Stimulated activated memory B cell treated with anti-CD40 and anti-IgM and Interleukin-4, amounts not matched to agents 10 μg/mL and 1 μg/mL and 100 μg/mL, for 72 hours (primary cell): ENCODE measurements around the gene R3HDM4.
"Not testable (repeated sequence)": the region's sequence is repeated elsewhere in the genome, so short reads cannot be mapped to it uniquely, and the experiment has no call there.

Source experiments
- ATAC-seq: fragments of 150-1000 bp; cut with Tn5 transposase; 2 replicates; pipeline ENCODE4 v1.10.0; 2021
- H3K27ac Mint-ChIP-seq: one replicate; pipeline ENCODE4 v1.8.0; 2022; ENCODE audit warnings: mild to moderate bottlenecking, mixed read lengths
- H3K27me3 Mint-ChIP-seq: one replicate; pipeline ENCODE4 v1.8.0; 2022; ENCODE audit warnings: mixed read lengths
- H3K36me3 Mint-ChIP-seq: one replicate; pipeline ENCODE4 v1.8.0; 2022; ENCODE audit warnings: mixed read lengths
- H3K4me1 Mint-ChIP-seq: one replicate; pipeline ENCODE4 v1.8.0; 2022; ENCODE audit warnings: mixed read lengths
- H3K4me3 Mint-ChIP-seq: one replicate; pipeline ENCODE4 v1.8.0; 2022; ENCODE audit warnings: mild to moderate bottlenecking, moderate library complexity, mixed read lengths
- H3K9me3 Mint-ChIP-seq: one replicate; pipeline ENCODE4 v1.8.0; 2022; ENCODE audit warnings: mixed read lengths

The R3HDM4 gene

GRCh38 chr19:899336-900042, 13.5 kb downstream of the R3HDM4 start:
- peaks cover 35% of the 10 kb centered on the region for H3K4me1 Mint-ChIP-seq
- ATAC-seq: no peak
- H3K36me3 Mint-ChIP-seq: peaks cover 37% of the 10 kb centered on the region
- no peaks in the 10 kb centered on the region for H3K27me3 Mint-ChIP-seq
- H3K9me3 Mint-ChIP-seq: no peaks in the 10 kb centered on the region
- no peak overlapping the region for H3K4me3 Mint-ChIP-seq
- H3K27ac Mint-ChIP-seq: no peak overlapping the region

GRCh38 chr19:898663-899062, 14.4 kb downstream of the R3HDM4 start:
- ATAC-seq: peak; percentile 57
- Mint-ChIP-seq H3K27ac (peak overlapping the region; percentile 4), H3K36me3 (peaks cover 31% of the 10 kb centered on the region)

GRCh38 chr19:897442-898039, 15.5 kb downstream of the R3HDM4 start:
- Mint-ChIP-seq H3K36me3 (peaks cover 31% of the 10 kb centered on the region), H3K9me3 (no peaks in the 10 kb centered on the region), H3K27ac (no peak overlapping the region)

More at GRCh38 chr19:898663-899062, 14.4 kb downstream of the R3HDM4 start:
- Mint-ChIP-seq H3K4me1 (peaks cover 29% of the 10 kb centered on the region), H3K4me3 (no peak overlapping the region), H3K9me3 (no peaks in the 10 kb centered on the region), H3K27me3 (no peaks in the 10 kb centered on the region)

GRCh38 chr19:896999-897398, 16.0 kb downstream of the R3HDM4 start:
- H3K9me3 Mint-ChIP-seq: no peaks in the 10 kb centered on the region
- ATAC-seq: no peak
- peaks cover 31% of the 10 kb centered on the region for H3K36me3 Mint-ChIP-seq
- H3K4me3 Mint-ChIP-seq: no peak overlapping the region
- H3K27me3 Mint-ChIP-seq: no peaks in the 10 kb centered on the region
- H3K4me1 Mint-ChIP-seq: peaks cover 37% of the 10 kb centered on the region
- H3K27ac Mint-ChIP-seq: peak overlapping the region; percentile 7

More at GRCh38 chr19:897442-898039, 15.5 kb downstream of the R3HDM4 start:
- ATAC-seq: no peak
- Mint-ChIP-seq H3K4me1 (peaks cover 33% of the 10 kb centered on the region), H3K27me3 (no peaks in the 10 kb centered on the region), H3K4me3 (no peak overlapping the region)

- H3K27ac Mint-ChIP-seq: peak overlapping the region; percentile 7
- no peak for ATAC-seq
- H3K27me3 Mint-ChIP-seq: no peaks in the 10 kb centered on the region
- peaks cover 31% of the 10 kb centered on the region for H3K36me3 Mint-ChIP-seq
- no peaks in the 10 kb centered on the region for H3K9me3 Mint-ChIP-seq
- peaks cover 40% of the 10 kb centered on the region for H3K4me1 Mint-ChIP-seq
- H3K4me3 Mint-ChIP-seq: no peak overlapping the region
Measured at GRCh38 chr19:896434-896833, 16.6 kb downstream of the R3HDM4 start.

GRCh38 chr19:892894-893689, 19.9 kb downstream of the R3HDM4 start, which contains the start of the genes MED16 and RNU6-9:
MED16 (minus strand) TSS chr19:893187; CDS start chr19:891131, 2,056 bp downstream.
RNU6-9 (plus strand) TSS chr19:893484.
- H3K9me3 Mint-ChIP-seq: no peaks in the 10 kb centered on the region
- peaks cover 20% of the 10 kb centered on the region for H3K36me3 Mint-ChIP-seq
- no peaks in the 10 kb centered on the region for H3K27me3 Mint-ChIP-seq
- peaks cover 47% of the 10 kb centered on the region for H3K4me1 Mint-ChIP-seq
- peak; percentile 92 for ATAC-seq
- peak within 1 kb of the TSS; percentile 100 for H3K27ac Mint-ChIP-seq
- peak within 1 kb of the TSS; percentile 95 for H3K4me3 Mint-ChIP-seq

- Mint-ChIP-seq H3K27ac (peak overlapping the region; percentile 100), H3K9me3 (no peaks in the 10 kb centered on the region), H3K27me3 (no peaks in the 10 kb centered on the region), H3K36me3 (peaks cover 20% of the 10 kb centered on the region), H3K4me1 (peaks cover 47% of the 10 kb centered on the region), H3K4me3 (peak overlapping the region; percentile 85)
- peak; percentile 1 for ATAC-seq
Measured at GRCh38 chr19:892243-892893, 20.7 kb downstream of the R3HDM4 start.

- peak overlapping the region; percentile 100 for H3K27ac Mint-ChIP-seq
- H3K4me1 Mint-ChIP-seq: peaks cover 44% of the 10 kb centered on the region
- peaks cover 14% of the 10 kb centered on the region for H3K36me3 Mint-ChIP-seq
- not testable (repeated sequence) for ATAC-seq, H3K9me3 Mint-ChIP-seq, H3K27me3 Mint-ChIP-seq
- peak overlapping the region; percentile 85 for H3K4me3 Mint-ChIP-seq
Measured at GRCh38 chr19:891421-892200, 21.4 kb downstream of the R3HDM4 start.

GRCh38 chr19:890831-891230, 22.2 kb downstream of the R3HDM4 start:
- Mint-ChIP-seq H3K27ac (peak overlapping the region; percentile 82), H3K9me3 (no peaks in the 10 kb centered on the region), H3K4me3 (peak overlapping the region; percentile 72), H3K4me1 (peaks cover 38% of the 10 kb centered on the region), H3K36me3 (peaks cover 8% of the 10 kb centered on the region), H3K27me3 (no peaks in the 10 kb centered on the region)
- no peak for ATAC-seq

- H3K27ac Mint-ChIP-seq: no peak overlapping the region
- ATAC-seq: no peak
- no peak overlapping the region for H3K4me3 Mint-ChIP-seq
- peaks cover 38% of the 10 kb centered on the region for H3K4me1 Mint-ChIP-seq
- peaks cover 16% of the 10 kb centered on the region for H3K36me3 Mint-ChIP-seq
- H3K9me3 Mint-ChIP-seq: no peaks in the 10 kb centered on the region
- no peaks in the 10 kb centered on the region for H3K27me3 Mint-ChIP-seq
Measured at GRCh38 chr19:889662-890295, 23.2 kb downstream of the R3HDM4 start.

GRCh38 chr19:888581-889385, 24.2 kb downstream of the R3HDM4 start:
- Mint-ChIP-seq H3K27ac (peak overlapping the region; percentile 88), H3K27me3 (no peaks in the 10 kb centered on the region), H3K36me3 (peaks cover 16% of the 10 kb centered on the region), H3K4me1 (peaks cover 38% of the 10 kb centered on the region), H3K9me3 (no peaks in the 10 kb centered on the region), H3K4me3 (peak overlapping the region; percentile 66)
- peak; percentile 76 for ATAC-seq

- Mint-ChIP-seq H3K27ac (peak overlapping the region; percentile 88), H3K27me3 (no peaks in the 10 kb centered on the region), H3K9me3 (no peaks in the 10 kb centered on the region), H3K4me1 (peaks cover 28% of the 10 kb centered on the region), H3K4me3 (no peak overlapping the region), H3K36me3 (peaks cover 27% of the 10 kb centered on the region)
- no peak for ATAC-seq
Measured at GRCh38 chr19:887599-887998, 25.4 kb downstream of the R3HDM4 start.

GRCh38 chr19:887072-887471, 25.9 kb downstream of the R3HDM4 start:
- Mint-ChIP-seq H3K27me3 (no peaks in the 10 kb centered on the region), H3K27ac (peak overlapping the region; percentile 88), H3K4me1 (peaks cover 24% of the 10 kb centered on the region), H3K9me3 (no peaks in the 10 kb centered on the region), H3K4me3 (no peak overlapping the region), H3K36me3 (peaks cover 32% of the 10 kb centered on the region)
- ATAC-seq: no peak
